NB4 (cell line): Measurements from ENCODE around the gene PDE11A.

ENCODE experiments used
- CTCF ChIP-seq: IDR thresholded peaks from one replicate; pipeline ENCODE4 v1.5.1; 2012; ENCODE audit warnings: low read depth, low read length
- MAX ChIP-seq: IDR thresholded peaks from 2 replicates; pipeline ENCODE4 v1.6.1; 2011; ENCODE audit warnings: low read depth, low read length
- POLR2A ChIP-seq: IDR thresholded peaks from 2 replicates; pipeline ENCODE4 v1.6.1; 2011; ENCODE audit warnings: mild to moderate bottlenecking; ENCODE audit not compliant: insufficient read length; ENCODE audit errors: extremely low read depth

GRCh38 chr2:177735318-177735803, 337.2 kb downstream of the PDE11A start:
- TF ChIP-seq POLR2A (no peak), CTCF (no peak), MAX (no peak)
